GM23248 (cell line): Measurements from ENCODE around the gene TAMALIN.

Source experiments
- EZH2 ChIP-seq: fragments of 200-600 bp; sonication (generic); IDR thresholded peaks from 2 replicates; pipeline ENCODE4 v1.6.1; 2018; ENCODE audit warnings: antibody characterized with exemption, mild to moderate bottlenecking; ENCODE audit not compliant: insufficient read depth, poor library complexity, severe bottlenecking
- EZH2phosphoT487 ChIP-seq: fragments of 200-600 bp; sonication (generic); IDR thresholded peaks from 2 replicates; pipeline ENCODE4 v1.6.1; 2018; ENCODE audit warnings: antibody characterized with exemption, moderate library complexity, mild to moderate bottlenecking, low read depth; ENCODE audit not compliant: insufficient read depth

DNA sequence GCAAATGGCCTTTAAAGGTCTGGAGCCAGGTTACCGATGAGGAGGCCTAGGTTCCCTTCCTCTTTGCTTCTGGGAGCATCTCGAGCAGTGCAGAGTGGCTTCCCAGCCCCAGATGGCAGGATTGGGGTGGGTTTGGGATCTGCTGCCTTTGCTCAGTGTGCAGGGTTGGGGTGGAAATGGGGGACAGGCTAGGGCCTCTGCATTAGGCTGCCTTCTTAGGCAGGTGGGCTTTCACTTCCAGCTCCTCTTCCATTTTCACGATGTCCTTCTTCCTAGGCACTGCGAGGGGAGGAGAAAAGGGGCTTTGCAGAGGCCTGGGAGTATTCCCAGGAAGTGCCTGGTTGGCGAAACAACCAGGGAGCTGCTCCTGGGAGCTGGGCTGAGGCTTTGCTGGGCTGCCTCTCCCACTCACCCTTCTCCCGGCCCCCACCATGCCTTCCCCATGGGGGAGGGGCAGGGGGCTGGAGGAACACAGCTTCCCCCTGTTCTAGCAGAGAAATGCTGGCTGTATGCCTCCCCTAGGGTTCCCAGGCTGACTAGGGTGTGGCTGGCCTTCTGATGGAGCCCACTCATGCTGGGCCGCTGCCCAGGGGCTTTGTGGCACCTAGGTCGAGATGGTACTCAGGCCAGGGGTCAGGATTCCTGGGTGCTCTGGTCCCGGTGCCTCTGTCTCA lies 46.9 kb downstream of the TAMALIN start:
- no peak for TF ChIP-seq EZH2
- TF ChIP-seq EZH2phosphoT487, result no peak
